Osteoblast (primary cell): ENCODE data around the gene CRLF1. TPM values are rescaled to one million over a fixed set of nuclear protein-coding genes. Genes with fewer than 3 reads are reported as not detected.

ENCODE experiments used
- DNase-seq: peaks from one replicate; pipeline ENCODE4 v3.0.0; 2011; ENCODE audit warnings: low spot score, mixed read lengths; ENCODE audit not compliant: insufficient read length; ENCODE audit errors: missing footprints
- H2AFZ ChIP-seq: 2 replicates; pipeline ENCODE4 v1.6.0; 2011; ENCODE audit warnings: mild to moderate bottlenecking, low read length
- H3K27ac ChIP-seq: 2 replicates; pipeline ENCODE4 v1.5.1; 2011; ENCODE audit warnings: mild to moderate bottlenecking, low read depth, low read length, moderate library complexity
- H3K27me3 ChIP-seq: 2 replicates; pipeline ENCODE4 v1.6.0; 2012; ENCODE audit warnings: mild to moderate bottlenecking, control low read depth, inconsistent platforms, low read length, moderate library complexity; ENCODE audit not compliant: insufficient read depth
- H3K36me3 ChIP-seq: 2 replicates; pipeline ENCODE4 v1.5.1; 2011; ENCODE audit warnings: mild to moderate bottlenecking, low read length, control low read depth, moderate library complexity; ENCODE audit not compliant: insufficient read depth
- H3K4me1 ChIP-seq: 2 replicates; pipeline ENCODE4 v1.5.1; 2011; ENCODE audit warnings: mild to moderate bottlenecking, low read length, control low read depth, moderate library complexity; ENCODE audit not compliant: insufficient read depth
- H3K4me2 ChIP-seq: 2 replicates; pipeline ENCODE4 v1.6.0; 2011; ENCODE audit warnings: mild to moderate bottlenecking, low read length; ENCODE audit not compliant: insufficient read depth
- H3K4me3 ChIP-seq: fragments of 200-600 bp; sonication (generic); 3 replicates; pipeline ENCODE4 v1.5.1; 2012; ENCODE audit warnings: mild to moderate bottlenecking, low read length, inconsistent platforms; ENCODE audit not compliant: insufficient read depth
- H3K79me2 ChIP-seq: 2 replicates; pipeline ENCODE4 v1.6.0; 2012; ENCODE audit warnings: mild to moderate bottlenecking, low read length, control low read depth, inconsistent platforms; ENCODE audit not compliant: insufficient read depth
- H3K9me3 ChIP-seq: 2 replicates; pipeline ENCODE4 v1.5.1; 2011; ENCODE audit warnings: low read depth, low read length, control low read depth
- H4K20me1 ChIP-seq: 2 replicates; pipeline ENCODE4 v1.6.0; 2012; ENCODE audit warnings: mild to moderate bottlenecking, low read length, control low read depth; ENCODE audit not compliant: insufficient read depth
- CTCF ChIP-seq: IDR thresholded peaks from 2 replicates; pipeline ENCODE4 v1.5.1; 2011; ENCODE audit warnings: mild to moderate bottlenecking, low read depth, low read length, moderate library complexity; ENCODE audit errors: extremely low read depth
- total RNA-seq: library from RNA; depleted of rRNA; stranded (reverse); fragments of >200 nt; gene quantifications from 2 replicates; pipeline ENCODE4 v1.2.3, GENCODE V29; 2012

The CRLF1 gene
- total RNA-seq, 1 donor: 6.9 TPM

GRCh38 chr19:18633321-18633720 is 26.7 kb upstream of the CRLF1 start:
- H3K79me2 ChIP-seq: peaks cover 17% of the 10 kb centered on the region
- H3K36me3 ChIP-seq: no peaks in the 10 kb centered on the region
- H3K27me3 ChIP-seq: no peaks in the 10 kb centered on the region
- DNase-seq: peak; percentile 6
- peaks cover 7% of the 10 kb centered on the region for H3K4me1 ChIP-seq
- H3K4me2 ChIP-seq: no peak overlapping the region
- no peak overlapping the region for H3K4me3 ChIP-seq
- H3K9me3 ChIP-seq: no peaks in the 10 kb centered on the region
- H4K20me1 ChIP-seq: peaks cover 2% of the 10 kb centered on the region
- TF ChIP-seq CTCF: no peak
- no peak overlapping the region for H2AFZ ChIP-seq
- H3K27ac ChIP-seq: no peak overlapping the region

- no peaks in the 10 kb centered on the region for H3K4me1 ChIP-seq
- no peaks in the 10 kb centered on the region for H3K36me3 ChIP-seq
- no peaks in the 10 kb centered on the region for H3K9me3 ChIP-seq
- H3K4me3 ChIP-seq: no peak overlapping the region
- no peaks in the 10 kb centered on the region for H4K20me1 ChIP-seq
- H3K79me2 ChIP-seq: no peaks in the 10 kb centered on the region
- no peak overlapping the region for H2AFZ ChIP-seq
- H3K4me2 ChIP-seq: no peak overlapping the region
- H3K27ac ChIP-seq: no peak overlapping the region
- DNase-seq: peak; percentile 77
- H3K27me3 ChIP-seq: no peaks in the 10 kb centered on the region
- no peak for TF ChIP-seq CTCF
These were observed 22.8 kb upstream of the CRLF1 start for GRCh38 chr19:18629166-18630088.

- Histone ChIP-seq H3K4me2 (no peak overlapping the region), H3K4me3 (no peak overlapping the region), H3K36me3 (no peaks in the 10 kb centered on the region), H3K27ac (no peak overlapping the region), H4K20me1 (no peaks in the 10 kb centered on the region), H3K79me2 (no peaks in the 10 kb centered on the region), H2AFZ (no peak overlapping the region), H3K4me1 (no peaks in the 10 kb centered on the region), H3K9me3 (no peaks in the 10 kb centered on the region), H3K27me3 (no peaks in the 10 kb centered on the region)
- no peak for TF ChIP-seq CTCF
- DNase-seq: no peak
These were observed 20.3 kb upstream of the CRLF1 start for GRCh38 chr19:18626906-18627305.

GRCh38 chr19:18620902-18621301 is 14.3 kb upstream of the CRLF1 start:
- Histone ChIP-seq H2AFZ (no peak overlapping the region), H3K79me2 (no peaks in the 10 kb centered on the region), H3K36me3 (no peaks in the 10 kb centered on the region), H3K4me2 (no peak overlapping the region), H3K27me3 (no peaks in the 10 kb centered on the region), H3K4me1 (no peaks in the 10 kb centered on the region), H3K9me3 (no peaks in the 10 kb centered on the region), H4K20me1 (no peaks in the 10 kb centered on the region), H3K27ac (no peak overlapping the region), H3K4me3 (no peak overlapping the region)
- TF ChIP-seq CTCF: no peak
- peak; percentile 34 for DNase-seq
